GM13977 (cell line): ENCODE measurements around the gene PDCD1.
"Not testable (repeated sequence)": the region's sequence is repeated elsewhere in the genome, so short reads cannot be mapped to it uniquely, and the experiment has no call there.

Experiments
- DNase-seq: peaks from one replicate; pipeline ENCODE4 v3.0.0; 2012; ENCODE audit warnings: low spot score
- in situ Hi-C: fragments of 300-500 bp; cut with MboI; formaldehyde crosslinking; loops from one replicate; pipeline ENCODE4 v1.12.0; 2022; ENCODE audit warnings: low sequenced_read_pairs, low pct_unique_long_range_greater_than_20kb, mixed read lengths, inconsistent platforms; ENCODE audit not compliant: unreplicated experiment
- TF ChIP-seq, protein P1 (sequence below): IDR thresholded peaks from 2 replicates; pipeline ENCODE4 v1.5.1; 2012; ENCODE audit warnings: mild to moderate bottlenecking, control low read depth; ENCODE audit not compliant: insufficient read depth; ENCODE audit errors: extremely low read depth, missing control alignments

PDCD1 gene

DNA sequence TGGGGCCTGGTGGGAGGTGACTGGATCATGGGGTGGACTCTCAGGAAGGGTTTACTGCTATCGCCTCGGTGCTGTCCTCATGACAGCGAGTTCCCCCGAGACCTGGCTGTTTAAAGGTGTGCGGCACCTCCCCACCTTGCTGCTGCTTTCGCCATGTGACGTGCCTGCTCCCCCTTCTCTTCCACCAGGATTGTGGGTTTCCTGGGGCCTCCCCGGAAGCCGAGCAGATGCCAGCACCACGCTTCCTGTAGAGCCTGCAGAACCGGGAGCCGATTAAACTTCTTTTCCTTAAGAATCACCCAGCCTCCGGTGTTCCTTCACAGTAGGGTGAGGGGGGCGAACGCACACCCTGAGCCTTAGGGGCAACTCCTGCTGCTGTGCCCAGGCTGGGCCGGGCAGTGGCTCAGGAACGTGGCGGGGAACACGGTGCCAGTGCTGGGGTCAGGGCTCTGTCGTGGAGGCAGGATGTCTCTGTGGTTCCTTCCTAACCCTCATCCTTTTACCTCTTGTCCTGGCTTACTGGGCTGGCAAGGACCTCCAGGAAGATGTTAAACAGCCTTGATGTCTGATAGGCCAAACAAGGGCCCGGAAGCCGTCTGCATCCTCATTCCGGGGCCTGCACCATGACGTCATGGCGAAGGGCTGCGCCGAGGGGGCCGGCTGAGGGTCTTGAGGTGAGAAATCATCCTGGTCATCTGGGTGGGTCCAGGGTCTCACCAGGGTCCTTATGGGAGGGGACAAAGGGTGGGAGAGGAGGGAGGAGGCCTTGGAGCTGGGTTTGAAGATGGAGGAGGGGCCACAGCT, 37.0 kb downstream of the PDCD1 start:
- TF ChIP-seq, protein P1, sequence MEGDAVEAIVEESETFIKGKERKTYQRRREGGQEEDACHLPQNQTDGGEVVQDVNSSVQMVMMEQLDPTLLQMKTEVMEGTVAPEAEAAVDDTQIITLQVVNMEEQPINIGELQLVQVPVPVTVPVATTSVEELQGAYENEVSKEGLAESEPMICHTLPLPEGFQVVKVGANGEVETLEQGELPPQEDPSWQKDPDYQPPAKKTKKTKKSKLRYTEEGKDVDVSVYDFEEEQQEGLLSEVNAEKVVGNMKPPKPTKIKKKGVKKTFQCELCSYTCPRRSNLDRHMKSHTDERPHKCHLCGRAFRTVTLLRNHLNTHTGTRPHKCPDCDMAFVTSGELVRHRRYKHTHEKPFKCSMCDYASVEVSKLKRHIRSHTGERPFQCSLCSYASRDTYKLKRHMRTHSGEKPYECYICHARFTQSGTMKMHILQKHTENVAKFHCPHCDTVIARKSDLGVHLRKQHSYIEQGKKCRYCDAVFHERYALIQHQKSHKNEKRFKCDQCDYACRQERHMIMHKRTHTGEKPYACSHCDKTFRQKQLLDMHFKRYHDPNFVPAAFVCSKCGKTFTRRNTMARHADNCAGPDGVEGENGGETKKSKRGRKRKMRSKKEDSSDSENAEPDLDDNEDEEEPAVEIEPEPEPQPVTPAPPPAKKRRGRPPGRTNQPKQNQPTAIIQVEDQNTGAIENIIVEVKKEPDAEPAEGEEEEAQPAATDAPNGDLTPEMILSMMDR = no peak
- no peak for DNase-seq
- in situ Hi-C loops = no loop called here

DNA sequence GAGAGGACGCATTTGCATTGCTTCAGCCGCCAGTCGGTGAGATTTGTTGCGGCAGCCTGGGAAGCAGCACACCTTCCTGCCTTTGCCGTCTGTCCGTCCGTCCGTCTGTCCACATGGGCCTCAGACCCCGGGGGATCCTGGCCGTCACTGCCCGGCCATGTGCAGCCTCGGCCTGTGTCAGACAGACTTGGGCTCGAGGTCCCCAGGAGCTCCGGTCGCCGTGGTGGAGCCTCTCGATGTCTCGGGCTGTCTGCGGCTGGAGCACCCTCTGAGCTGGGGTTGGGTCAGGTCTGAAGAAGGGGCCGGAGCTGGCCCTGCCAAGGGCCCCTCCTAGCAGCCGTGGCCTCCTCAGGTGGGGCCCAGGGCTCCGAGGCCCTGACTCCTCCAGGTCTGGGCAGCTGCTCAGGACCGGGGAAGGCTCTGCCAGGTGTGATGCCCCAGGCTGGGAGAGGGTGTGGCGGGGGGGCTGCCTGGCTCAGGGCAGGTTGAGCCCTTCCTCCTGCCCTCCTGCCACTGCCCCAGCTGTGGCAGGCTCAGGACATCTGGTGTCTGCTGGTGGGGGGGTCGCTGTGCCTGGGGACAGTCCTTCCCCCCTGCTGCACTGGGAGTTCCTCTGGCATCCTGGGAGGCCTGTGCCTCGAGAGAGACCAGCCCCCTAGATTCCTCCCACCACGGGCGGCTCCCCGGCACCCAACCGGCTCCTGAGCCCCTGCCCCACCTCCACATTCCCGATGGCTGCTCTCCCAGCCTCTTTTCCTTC, 37.9 kb downstream of the PDCD1 start:
- DNase-seq = no peak
- in situ Hi-C loops = no loop called here
- TF ChIP-seq, protein P1 = no peak

DNA sequence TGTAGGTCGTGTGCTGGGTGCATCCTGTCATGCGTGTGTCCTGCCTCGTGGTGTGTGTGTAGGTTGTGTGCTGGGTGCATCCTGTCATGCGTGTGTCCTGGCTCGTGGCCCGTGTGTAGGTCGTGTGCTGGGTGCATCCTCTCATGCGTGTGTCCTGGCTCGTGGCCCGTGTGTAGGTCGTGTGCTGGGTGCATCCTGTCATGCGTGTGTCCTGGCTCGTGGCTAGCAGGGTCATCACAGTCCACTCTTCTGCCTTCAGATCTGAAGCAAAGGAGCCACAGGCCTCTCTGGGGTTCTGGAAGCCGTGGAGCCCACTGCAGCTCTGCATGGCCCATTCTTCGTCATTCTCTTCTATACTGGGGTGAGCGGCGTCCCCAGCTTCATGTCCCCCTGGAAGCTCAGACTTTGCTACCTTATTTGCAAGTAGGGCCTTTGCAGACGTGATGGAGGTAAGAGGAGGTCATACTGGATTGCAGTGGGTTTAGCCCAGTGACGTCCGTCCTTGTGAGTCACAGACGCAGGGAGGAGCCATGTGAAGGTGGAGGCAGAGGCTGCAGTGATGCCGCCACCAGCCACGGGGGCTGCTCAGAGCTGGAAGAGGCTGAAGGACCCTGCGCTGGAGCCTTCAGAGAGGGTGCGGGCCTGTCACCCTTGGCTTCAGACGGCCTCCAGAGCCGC, 38.6 kb downstream of the PDCD1 start:
- in situ Hi-C loops, DNase-seq: not testable (repeated sequence)

DNA sequence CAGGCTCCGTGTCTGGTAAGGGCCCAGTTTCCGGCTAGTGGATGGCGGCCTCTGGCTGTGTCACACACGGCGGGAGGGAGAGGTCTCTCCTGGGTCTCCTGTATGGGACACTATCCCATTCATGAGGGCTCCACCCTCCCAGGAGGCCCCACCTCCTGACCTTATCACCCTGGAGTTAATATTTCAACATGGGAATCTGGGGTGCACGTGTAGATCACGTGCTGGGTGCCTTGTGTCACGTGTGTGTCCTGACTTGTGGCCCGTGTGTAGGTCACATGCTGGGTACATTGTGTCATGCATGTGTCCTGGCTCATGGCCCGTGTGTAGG, 39.8 kb downstream of the PDCD1 start:
- in situ Hi-C loops = no loop called here
- DNase-seq = no peak

DNA sequence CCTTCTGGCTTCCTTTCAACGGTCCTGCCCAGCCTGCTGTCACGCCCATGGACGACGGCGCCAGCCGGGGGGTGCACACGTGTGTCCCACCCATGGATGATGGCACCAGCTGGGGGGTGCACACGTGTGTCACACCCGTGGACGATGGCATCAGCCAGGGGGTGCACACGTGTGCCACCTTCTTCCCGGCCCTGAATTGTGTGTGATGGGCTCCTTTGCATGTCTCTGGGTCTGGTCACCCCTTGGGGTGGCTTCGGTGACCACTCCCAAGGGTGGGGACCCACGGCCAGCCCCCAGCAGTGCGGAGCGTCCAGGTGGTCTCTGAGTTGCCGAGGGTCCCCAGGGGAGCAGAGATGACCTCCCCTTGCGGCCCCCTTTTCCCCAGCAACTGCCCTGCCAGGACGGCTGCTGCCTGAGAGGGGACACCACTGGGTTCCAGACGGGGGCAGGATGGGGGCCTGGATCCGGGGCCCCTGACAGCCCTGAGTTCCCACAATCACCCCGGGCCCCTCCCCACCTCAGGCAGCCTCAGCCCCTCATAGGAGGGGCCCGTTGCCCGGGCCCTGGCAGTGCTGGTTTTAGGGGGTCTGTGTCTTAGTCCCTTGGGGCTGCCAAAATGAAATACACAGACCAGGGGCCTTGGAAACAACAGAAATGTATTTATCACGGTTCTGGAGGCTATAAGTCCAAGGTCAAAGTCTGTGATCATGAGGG, 40.3 kb downstream of the PDCD1 start:
- in situ Hi-C loops = no loop called here
- TF ChIP-seq, protein P1 = no peak
- peak; percentile 14 for DNase-seq

More for the DNA sequence above, 39.8 kb downstream of the PDCD1 start:
- TF ChIP-seq, protein P1 = no peak

DNA sequence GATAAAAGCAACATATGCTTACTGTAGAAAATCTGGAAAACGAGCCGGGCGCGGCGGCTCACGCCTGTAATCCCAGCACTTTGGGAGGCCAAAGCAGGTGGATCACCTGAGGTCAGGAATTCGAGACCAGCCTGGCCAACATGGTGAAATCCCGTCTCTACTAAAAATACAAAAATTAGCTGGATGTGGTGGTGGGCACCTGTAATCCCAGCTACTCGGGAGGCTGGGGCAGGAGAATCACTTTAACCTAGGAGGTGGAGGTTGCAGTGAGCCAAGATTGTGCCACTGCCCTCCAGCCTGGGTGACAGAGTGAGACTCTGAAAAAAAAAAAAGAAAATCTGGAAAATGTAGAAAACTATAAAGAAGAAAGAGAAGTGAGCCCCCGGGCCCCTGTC, 40.9 kb downstream of the PDCD1 start:
- DNase-seq, in situ Hi-C loops: not testable (repeated sequence)

DNA sequence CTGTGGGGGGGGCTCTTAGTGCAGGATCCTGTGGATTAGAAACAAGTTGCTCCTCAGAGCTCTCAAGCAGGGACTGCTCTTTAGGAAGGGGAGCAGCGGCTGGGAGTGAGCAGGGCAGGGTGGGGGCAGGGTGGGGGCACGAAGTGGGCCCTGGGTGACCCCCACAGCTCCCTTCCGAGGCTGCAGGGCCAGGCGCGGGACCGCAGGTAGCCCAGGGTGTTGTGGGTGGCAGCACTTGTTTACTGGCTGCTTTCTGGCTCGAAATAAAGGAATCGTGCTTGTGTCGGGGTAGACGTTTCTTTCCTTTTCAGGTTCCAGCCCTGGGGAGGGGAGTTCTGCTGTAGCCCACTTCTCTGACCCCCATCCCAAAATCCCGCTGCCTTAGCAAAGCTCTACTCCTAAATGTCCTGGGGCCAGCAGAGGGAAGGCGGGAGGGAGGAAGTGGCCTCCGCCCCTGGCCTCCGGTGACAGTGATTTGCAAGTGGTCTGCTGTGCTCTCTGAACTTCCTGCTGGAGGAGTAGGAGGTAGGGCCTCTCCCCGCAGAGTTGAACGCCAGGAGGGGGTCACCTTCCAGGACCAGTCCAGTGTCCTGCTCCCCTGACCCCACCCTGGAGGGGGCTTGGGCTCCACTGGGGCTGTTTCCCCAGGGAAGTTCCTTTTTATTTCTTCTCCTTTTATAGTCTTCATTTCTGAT, 41.4 kb downstream of the PDCD1 start:
- in situ Hi-C loops = no loop called here
- TF ChIP-seq, protein P1 = no peak
- peak; percentile 51 for DNase-seq
